Adrenal gland (tissue), 5 donors: ENCODE measurements around the gene SDK1.

Source experiments
- CTCF ChIP-seq, 6 experiments: fragments of 450-650 bp in 4 of 6; fragments of 200-600 bp in 2 of 6; sonication (generic) in 1 of 6; IDR thresholded peaks; 1 replicate in 5 of 6; 2 replicates in 1 of 6; pipeline versions ENCODE4 v1.5.1 to v1.8.0; 2016 to 2021; ENCODE audit warnings: antibody characterized with exemption in 6 of 6, mild to moderate bottlenecking in 2 of 6, moderate library complexity in 1 of 6
- POLR2A ChIP-seq, 2 donors: fragments of 450-650 bp; IDR thresholded peaks; one replicate each; pipeline ENCODE4 v1.6.1; 2017; ENCODE audit warnings: antibody characterized with exemption in 2 of 2, mild to moderate bottlenecking in 2 of 2, moderate library complexity in 1 of 2
- donor health status: DM: no; HTN: no; CAD: no.

DNA sequence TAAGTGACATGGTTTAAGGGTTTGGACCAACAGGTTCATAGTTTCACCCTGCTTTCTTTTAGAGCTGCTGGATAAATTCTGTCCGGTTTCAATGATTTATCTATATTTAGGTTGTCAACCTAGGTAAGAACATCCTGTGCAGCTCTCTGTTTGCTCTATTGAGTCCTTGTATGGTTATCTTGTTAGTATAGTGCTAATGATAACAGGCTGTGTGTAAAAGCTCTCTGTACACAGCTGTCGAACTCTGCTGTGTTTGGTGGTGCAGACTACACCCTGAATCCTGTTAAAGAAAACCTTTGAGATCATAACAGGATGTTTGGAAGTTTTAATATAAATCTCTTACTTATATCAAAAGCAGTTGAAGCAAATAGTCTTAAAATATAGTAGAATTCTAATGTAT is 219.2 kb downstream of the SDK1 start:
- no peak for TF ChIP-seq CTCF (IDR thresholded peaks at IDR 0.05)
- no peak for TF ChIP-seq POLR2A (IDR thresholded peaks at IDR 0.05)
